ENCODE data around the gene PON2.

Gene PON2

GRCh38 chr7:95425694-95426093 lies 9.1 kb downstream of the PON2 start:
- no CpG with 5 or more reads among the region's 2 CpGs for whole genome bisulfite sequencing, 2 donors (ENCODE audit: extremely low coverage in 2 of 2, insufficient read length in 2 of 2, insufficient replicate concordance in 1 of 2)
- H3K9me3 ChIP-seq (replicated peaks in 1 of 2; ENCODE audit: control insufficient read depth in 2 of 2, insufficient read depth in 1 of 2, low read depth in 1 of 2, low read length in 2 of 2) = peaks cover 0 to 49% of the 10 kb centered on the region in 2 donors

GRCh38 chr7:95424716-95425115 lies 10.1 kb downstream of the PON2 start:
- WGBS, 2 donors (ENCODE audit: extremely low coverage in 2 of 2, insufficient read length in 2 of 2, insufficient replicate concordance in 1 of 2) = no CpG with 5 or more reads among the region's 1 CpG
- Histone ChIP-seq H2AK5ac (ENCODE audit: low read depth, low read length) (no peak overlapping the region), H3K4me1 (ENCODE audit: control insufficient read depth in 2 of 2, insufficient read depth in 1 of 2, low read depth in 1 of 2, low read length in 2 of 2) (peaks cover 10 to 27% of the 10 kb centered on the region in 2 donors)

More at GRCh38 chr7:95425694-95426093, 9.1 kb downstream of the PON2 start:
- Histone ChIP-seq H3K4me1 (ENCODE audit: control insufficient read depth in 2 of 2, insufficient read depth in 1 of 2, low read depth in 1 of 2, low read length in 2 of 2) (peaks cover 10 to 19% of the 10 kb centered on the region in 2 donors), H2BK15ac (ENCODE audit: low read length) (no peak overlapping the region), H3K27me3 (ENCODE audit: control insufficient read depth in 3 of 3, insufficient read depth in 3 of 3, low read depth in 1 of 3, low read length in 3 of 3) (no peaks in the 10 kb centered on the region), H4K91ac (ENCODE audit: low read depth, low read length, poor library complexity) (no peak overlapping the region), H2BK12ac (ENCODE audit: low read length) (no peak overlapping the region), H3K27ac (replicated peaks; ENCODE audit: low read length) (no peak overlapping the region), H3K4ac (ENCODE audit: low read length) (no peak overlapping the region), H2AK5ac (ENCODE audit: low read depth, low read length) (no peak overlapping the region), H3K4me3 (ENCODE audit: low read length in 2 of 2) (no peak overlapping the region), H2BK120ac (ENCODE audit: low read depth, low read length) (no peak overlapping the region), H3K4me2 (ENCODE audit: insufficient read depth, low read length, poor library complexity, severe bottlenecking) (no peak overlapping the region), H3K23ac (ENCODE audit: low read depth, low read length, poor library complexity) (no peak overlapping the region), H3K14ac (ENCODE audit: low read length) (no peak overlapping the region), H4K8ac (ENCODE audit: low read depth, low read length) (no peak overlapping the region), H3K18ac (ENCODE audit: low read length) (no peak overlapping the region), H2AFZ (ENCODE audit: low read length) (no peak overlapping the region), H3K79me1 (ENCODE audit: low read depth, low read length) (peaks cover 2% of the 10 kb centered on the region), H2BK5ac (ENCODE audit: low read length) (no peak overlapping the region), H3K9ac (ENCODE audit: low read depth, low read length, poor library complexity) (no peak overlapping the region), H3K36me3 (replicated peaks in 1 of 2; ENCODE audit: control insufficient read depth in 2 of 2, insufficient read depth in 2 of 2, low read length in 2 of 2) (peaks cover 2 to 76% of the 10 kb centered on the region in 2 donors)
- no peak for DNase-seq (ENCODE audit: low spot score)

DNA sequence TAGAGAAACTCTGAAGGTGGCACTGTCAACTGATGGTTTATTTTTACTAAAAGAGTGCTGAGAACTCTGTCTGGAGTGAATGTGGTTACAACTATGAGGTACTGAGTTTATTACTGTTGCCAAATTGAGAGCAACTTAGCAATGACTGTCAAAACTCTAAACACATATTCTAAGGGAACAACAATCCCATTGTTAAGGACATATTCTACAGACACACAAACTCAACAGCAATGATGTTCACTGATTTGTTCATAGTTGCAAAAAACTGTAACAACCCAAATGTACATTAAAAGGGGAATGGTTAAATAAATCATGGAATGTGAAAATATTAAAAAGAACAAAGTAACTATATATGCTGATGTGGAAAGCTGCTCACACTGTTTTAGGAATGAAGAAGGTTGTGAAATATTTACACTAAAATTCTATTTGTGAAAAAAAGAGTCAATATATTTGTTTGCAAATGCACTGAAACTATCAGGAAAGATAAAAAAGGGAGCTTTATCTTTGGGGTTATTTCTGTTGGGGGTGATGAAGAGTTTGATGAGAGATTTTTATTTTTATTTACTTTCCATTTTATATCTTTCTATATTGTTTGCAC lies 12.9 kb downstream of the PON2 start:
- Histone ChIP-seq H3K9ac (ENCODE audit: low read depth, low read length, poor library complexity) (no peak overlapping the region), H2BK12ac (ENCODE audit: low read length) (no peak overlapping the region), H2BK15ac (ENCODE audit: low read length) (no peak overlapping the region), H3K9me3 (replicated peaks in 1 of 2; ENCODE audit: control insufficient read depth in 2 of 2, insufficient read depth in 1 of 2, low read depth in 1 of 2, low read length in 2 of 2) (peaks cover 0 to 32% of the 10 kb centered on the region in 2 donors), H3K36me3 (replicated peaks in 1 of 2; ENCODE audit: control insufficient read depth in 2 of 2, insufficient read depth in 2 of 2, low read length in 2 of 2) (peaks cover 2 to 79% of the 10 kb centered on the region in 2 donors), H3K4ac (ENCODE audit: low read length) (no peak overlapping the region), H3K27ac (replicated peaks; ENCODE audit: low read length) (no peak overlapping the region), H3K23ac (ENCODE audit: low read depth, low read length, poor library complexity) (no peak overlapping the region), H3K14ac (ENCODE audit: low read length) (no peak overlapping the region), H3K4me2 (ENCODE audit: insufficient read depth, low read length, poor library complexity, severe bottlenecking) (no peak overlapping the region), H2BK120ac (ENCODE audit: low read depth, low read length) (no peak overlapping the region), H2BK5ac (ENCODE audit: low read length) (no peak overlapping the region), H3K79me1 (ENCODE audit: low read depth, low read length) (peaks cover 1% of the 10 kb centered on the region), H3K4me1 (ENCODE audit: control insufficient read depth in 2 of 2, insufficient read depth in 1 of 2, low read depth in 1 of 2, low read length in 2 of 2) (peaks cover 5 to 27% of the 10 kb centered on the region in 2 donors), H2AFZ (ENCODE audit: low read length) (no peak overlapping the region), H3K4me3 (ENCODE audit: low read length in 2 of 2) (no peak overlapping the region), H3K18ac (ENCODE audit: low read length) (no peak overlapping the region), H2AK5ac (ENCODE audit: low read depth, low read length) (no peak overlapping the region), H4K91ac (ENCODE audit: low read depth, low read length, poor library complexity) (no peak overlapping the region), H3K27me3 (ENCODE audit: control insufficient read depth in 3 of 3, insufficient read depth in 3 of 3, low read depth in 1 of 3, low read length in 3 of 3) (no peaks in the 10 kb centered on the region), H4K8ac (ENCODE audit: low read depth, low read length) (no peak overlapping the region)
- no peak for DNase-seq (ENCODE audit: low spot score)

More at GRCh38 chr7:95424716-95425115, 10.1 kb downstream of the PON2 start:
- Histone ChIP-seq H4K8ac (ENCODE audit: low read depth, low read length) (no peak overlapping the region), H3K23ac (ENCODE audit: low read depth, low read length, poor library complexity) (no peak overlapping the region), H2BK5ac (ENCODE audit: low read length) (no peak overlapping the region), H3K9ac (ENCODE audit: low read depth, low read length, poor library complexity) (no peak overlapping the region), H2AFZ (ENCODE audit: low read length) (no peak overlapping the region), H3K4me3 (ENCODE audit: low read length in 2 of 2) (no peak overlapping the region), H3K4me2 (ENCODE audit: insufficient read depth, low read length, poor library complexity, severe bottlenecking) (no peak overlapping the region), H2BK12ac (ENCODE audit: low read length) (no peak overlapping the region), H3K18ac (ENCODE audit: low read length) (no peak overlapping the region), H2BK120ac (ENCODE audit: low read depth, low read length) (no peak overlapping the region), H3K14ac (ENCODE audit: low read length) (no peak overlapping the region), H3K9me3 (replicated peaks in 1 of 2; ENCODE audit: control insufficient read depth in 2 of 2, insufficient read depth in 1 of 2, low read depth in 1 of 2, low read length in 2 of 2) (peaks cover 0 to 45% of the 10 kb centered on the region in 2 donors), H3K36me3 (replicated peaks in 1 of 2; ENCODE audit: control insufficient read depth in 2 of 2, insufficient read depth in 2 of 2, low read length in 2 of 2) (peaks cover 2 to 79% of the 10 kb centered on the region in 2 donors), H4K91ac (ENCODE audit: low read depth, low read length, poor library complexity) (no peak overlapping the region), H3K4ac (ENCODE audit: low read length) (no peak overlapping the region), H3K27me3 (ENCODE audit: control insufficient read depth in 3 of 3, insufficient read depth in 3 of 3, low read depth in 1 of 3, low read length in 3 of 3) (no peaks in the 10 kb centered on the region), H3K79me1 (ENCODE audit: low read depth, low read length) (peaks cover 2% of the 10 kb centered on the region), H3K27ac (replicated peaks; ENCODE audit: low read length) (no peak overlapping the region), H2BK15ac (ENCODE audit: low read length) (no peak overlapping the region)
- no peak for DNase-seq (ENCODE audit: low spot score)

GRCh38 chr7:95421000-95421846 lies 13.6 kb downstream of the PON2 start:
- H2BK5ac ChIP-seq (ENCODE audit: low read length) = no peak overlapping the region
- no peak for DNase-seq (ENCODE audit: low spot score)
- no peak overlapping the region for H2AFZ ChIP-seq (ENCODE audit: low read length)
- no peak overlapping the region for H2BK120ac ChIP-seq (ENCODE audit: low read depth, low read length)
- no peak overlapping the region for H3K4me3 ChIP-seq (ENCODE audit: low read length in 2 of 2)
- peaks cover 1% of the 10 kb centered on the region for H3K79me1 ChIP-seq (ENCODE audit: low read depth, low read length)
- no peak overlapping the region for H3K9ac ChIP-seq (ENCODE audit: low read depth, low read length, poor library complexity)
- peaks cover 0 to 31% of the 10 kb centered on the region in 2 donors for H3K9me3 ChIP-seq (replicated peaks in 1 of 2; ENCODE audit: control insufficient read depth in 2 of 2, insufficient read depth in 1 of 2, low read depth in 1 of 2, low read length in 2 of 2)
- WGBS, 2 donors (ENCODE audit: extremely low coverage in 2 of 2, insufficient read length in 2 of 2, insufficient replicate concordance in 1 of 2) = no CpG with 5 or more reads among the region's 2 CpGs
- H2AK5ac ChIP-seq (ENCODE audit: low read depth, low read length) = no peak overlapping the region
- peaks cover 5 to 27% of the 10 kb centered on the region in 2 donors for H3K4me1 ChIP-seq (ENCODE audit: control insufficient read depth in 2 of 2, insufficient read depth in 1 of 2, low read depth in 1 of 2, low read length in 2 of 2)
- no peak overlapping the region for H2BK15ac ChIP-seq (ENCODE audit: low read length)
- H4K8ac ChIP-seq (ENCODE audit: low read depth, low read length) = no peak overlapping the region
- H2BK12ac ChIP-seq (ENCODE audit: low read length) = no peak overlapping the region
- no peak overlapping the region for H3K4me2 ChIP-seq (ENCODE audit: insufficient read depth, low read length, poor library complexity, severe bottlenecking)
- H4K91ac ChIP-seq (ENCODE audit: low read depth, low read length, poor library complexity) = no peak overlapping the region
- H3K18ac ChIP-seq (ENCODE audit: low read length) = no peak overlapping the region
- no peak overlapping the region for H3K14ac ChIP-seq (ENCODE audit: low read length)
- H3K27ac ChIP-seq (replicated peaks; ENCODE audit: low read length) = no peak overlapping the region
- H3K36me3 ChIP-seq (replicated peaks in 1 of 2; ENCODE audit: control insufficient read depth in 2 of 2, insufficient read depth in 2 of 2, low read length in 2 of 2) = peaks cover 2 to 79% of the 10 kb centered on the region in 2 donors
- no peaks in the 10 kb centered on the region for H3K27me3 ChIP-seq (ENCODE audit: control insufficient read depth in 3 of 3, insufficient read depth in 3 of 3, low read depth in 1 of 3, low read length in 3 of 3)
- no peak overlapping the region for H3K23ac ChIP-seq (ENCODE audit: low read depth, low read length, poor library complexity)
- no peak overlapping the region for H3K4ac ChIP-seq (ENCODE audit: low read length)
